Nephron progenitor cell (in vitro differentiated cells): Measurements from ENCODE around the gene GARIN5A.

ENCODE experiments used
- DNase-seq: peaks from one replicate; pipeline ENCODE4 v3.0.0; 2021
- H3K27ac Mint-ChIP-seq: 2 replicates; pipeline ENCODE4 v1.8.0; 2021; ENCODE audit warnings: mild to moderate bottlenecking, moderate library complexity, mixed read lengths
- H3K27me3 Mint-ChIP-seq: 2 replicates; pipeline ENCODE4 v1.8.0; 2021; ENCODE audit warnings: mild to moderate bottlenecking, low read depth, mixed read lengths; ENCODE audit not compliant: poor library complexity
- H3K36me3 Mint-ChIP-seq: 2 replicates; pipeline ENCODE4 v1.8.0; 2021; ENCODE audit warnings: low read depth, mixed read lengths
- H3K4me1 Mint-ChIP-seq: 2 replicates; pipeline ENCODE4 v1.8.0; 2021; ENCODE audit warnings: mixed read lengths
- H3K4me3 Mint-ChIP-seq: 2 replicates; pipeline ENCODE4 v1.8.0; 2021; ENCODE audit warnings: mild to moderate bottlenecking, moderate library complexity, mixed read lengths
- H3K9me3 Mint-ChIP-seq: 2 replicates; pipeline ENCODE4 v1.8.0; 2021; ENCODE audit warnings: mild to moderate bottlenecking, moderate library complexity, mixed read lengths
- TF ChIP-seq, protein P1 (sequence below): fragments of 200-600 bp; sonication (generic); IDR thresholded peaks from 2 replicates; pipeline ENCODE4 v1.5.0; 2021; ENCODE audit warnings: antibody characterized with exemption

The GARIN5A gene

DNA sequence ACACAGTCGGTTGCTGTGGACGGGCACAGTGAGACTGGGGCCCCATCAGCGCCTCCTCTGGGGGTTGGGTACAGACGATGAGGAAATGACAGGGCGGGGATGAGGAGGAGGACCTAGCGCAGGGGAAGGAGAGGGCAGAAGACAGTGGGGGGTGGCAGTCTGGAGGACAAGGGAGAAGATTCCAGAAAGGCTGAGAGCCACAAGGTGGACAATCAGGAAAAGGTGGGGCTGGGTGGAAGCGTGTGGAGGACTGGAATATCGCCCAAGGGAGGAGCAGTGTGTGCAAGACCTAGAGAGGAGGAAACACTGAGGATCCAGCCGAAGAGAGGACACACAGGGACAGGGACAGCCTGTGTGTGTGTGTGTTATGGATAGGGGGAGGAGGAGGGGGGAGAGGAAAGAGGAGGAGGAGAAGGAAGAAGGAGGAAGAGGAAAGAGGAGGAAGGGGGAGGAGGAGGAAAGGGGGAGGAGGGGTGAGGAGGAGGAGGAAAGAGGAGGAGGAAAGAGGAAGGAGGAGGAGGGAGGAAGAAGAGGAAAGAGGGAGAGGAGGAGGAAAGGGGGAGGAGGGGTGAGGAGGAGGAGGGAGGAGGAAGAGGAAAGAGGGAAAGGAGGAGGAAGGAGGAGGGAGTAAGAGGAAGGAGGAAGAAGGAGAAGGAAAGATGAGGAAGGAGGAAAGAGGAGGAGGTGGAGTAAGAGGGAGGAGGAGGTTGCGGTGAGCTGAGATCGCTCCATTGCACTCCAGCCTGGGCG is 15.8 kb upstream of the GARIN5A start:
- Mint-ChIP-seq H3K4me3 (no peak overlapping the region), H3K27ac (no peak overlapping the region), H3K4me1 (peaks cover 45% of the 10 kb centered on the region), H3K9me3 (peaks cover 37% of the 10 kb centered on the region), H3K27me3 (no peaks in the 10 kb centered on the region), H3K36me3 (peaks cover 30% of the 10 kb centered on the region)
- TF ChIP-seq, protein P1, sequence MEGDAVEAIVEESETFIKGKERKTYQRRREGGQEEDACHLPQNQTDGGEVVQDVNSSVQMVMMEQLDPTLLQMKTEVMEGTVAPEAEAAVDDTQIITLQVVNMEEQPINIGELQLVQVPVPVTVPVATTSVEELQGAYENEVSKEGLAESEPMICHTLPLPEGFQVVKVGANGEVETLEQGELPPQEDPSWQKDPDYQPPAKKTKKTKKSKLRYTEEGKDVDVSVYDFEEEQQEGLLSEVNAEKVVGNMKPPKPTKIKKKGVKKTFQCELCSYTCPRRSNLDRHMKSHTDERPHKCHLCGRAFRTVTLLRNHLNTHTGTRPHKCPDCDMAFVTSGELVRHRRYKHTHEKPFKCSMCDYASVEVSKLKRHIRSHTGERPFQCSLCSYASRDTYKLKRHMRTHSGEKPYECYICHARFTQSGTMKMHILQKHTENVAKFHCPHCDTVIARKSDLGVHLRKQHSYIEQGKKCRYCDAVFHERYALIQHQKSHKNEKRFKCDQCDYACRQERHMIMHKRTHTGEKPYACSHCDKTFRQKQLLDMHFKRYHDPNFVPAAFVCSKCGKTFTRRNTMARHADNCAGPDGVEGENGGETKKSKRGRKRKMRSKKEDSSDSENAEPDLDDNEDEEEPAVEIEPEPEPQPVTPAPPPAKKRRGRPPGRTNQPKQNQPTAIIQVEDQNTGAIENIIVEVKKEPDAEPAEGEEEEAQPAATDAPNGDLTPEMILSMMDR: no peak
- DNase-seq: no peak

DNA sequence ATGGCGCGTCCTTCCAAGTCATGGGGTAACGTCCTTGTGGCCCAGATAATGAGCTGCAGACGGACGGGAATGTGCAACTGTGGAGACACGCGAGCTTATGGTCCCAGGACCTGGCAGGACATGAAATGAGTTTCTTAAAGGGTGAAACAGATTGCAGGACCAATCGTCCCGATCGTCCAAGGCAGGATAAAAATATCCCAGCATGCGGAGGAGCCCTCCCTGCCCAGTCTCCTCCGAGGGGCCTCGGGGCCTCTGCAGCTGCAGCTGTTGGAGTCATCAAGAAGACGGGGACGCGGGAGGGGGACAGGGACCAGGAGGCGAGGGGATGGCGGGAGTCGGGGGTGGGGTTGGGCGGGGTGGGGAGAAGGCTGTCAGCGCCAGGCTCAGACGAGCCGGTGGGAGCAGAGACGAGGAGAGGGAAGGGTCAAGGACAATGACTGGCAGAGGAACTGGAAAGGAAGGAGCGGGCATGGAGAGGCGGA is 14.4 kb upstream of the GARIN5A start:
- Mint-ChIP-seq H3K4me3 (peak overlapping the region; percentile 51), H3K27ac (peak overlapping the region; percentile 68)

DNA sequence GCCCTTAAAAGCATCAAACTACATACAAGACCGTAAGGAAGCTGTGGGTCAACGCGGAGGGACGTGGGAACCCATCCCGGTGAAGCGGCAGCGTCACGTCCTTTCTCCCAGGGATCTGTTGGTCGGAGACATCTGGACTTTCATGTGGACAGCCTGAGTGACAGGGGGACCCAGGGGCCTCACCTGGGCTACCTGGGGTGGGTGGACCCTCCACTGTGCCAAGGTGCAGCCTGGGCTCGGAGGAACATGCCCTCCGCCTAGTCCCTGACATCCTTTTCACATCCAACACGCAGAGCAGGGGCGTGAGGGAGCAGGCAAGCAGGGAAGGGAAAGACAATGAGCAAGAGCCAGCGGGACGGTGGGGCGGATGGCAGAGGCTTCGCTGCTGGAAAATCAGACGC is 13.8 kb upstream of the GARIN5A start:
- Mint-ChIP-seq H3K4me3 (no peak overlapping the region), H3K4me1 (peaks cover 46% of the 10 kb centered on the region), H3K36me3 (peaks cover 45% of the 10 kb centered on the region), H3K9me3 (peaks cover 55% of the 10 kb centered on the region), H3K27me3 (peaks cover 3% of the 10 kb centered on the region), H3K27ac (no peak overlapping the region)
- no peak for DNase-seq
- TF ChIP-seq, protein P1: no peak

More for the DNA sequence above, 14.4 kb upstream of the GARIN5A start:
- DNase-seq: no peak
- TF ChIP-seq, protein P1: no peak
- Mint-ChIP-seq H3K36me3 (peaks cover 40% of the 10 kb centered on the region), H3K27me3 (no peaks in the 10 kb centered on the region), H3K9me3 (peaks cover 48% of the 10 kb centered on the region), H3K4me1 (peaks cover 46% of the 10 kb centered on the region)

DNA sequence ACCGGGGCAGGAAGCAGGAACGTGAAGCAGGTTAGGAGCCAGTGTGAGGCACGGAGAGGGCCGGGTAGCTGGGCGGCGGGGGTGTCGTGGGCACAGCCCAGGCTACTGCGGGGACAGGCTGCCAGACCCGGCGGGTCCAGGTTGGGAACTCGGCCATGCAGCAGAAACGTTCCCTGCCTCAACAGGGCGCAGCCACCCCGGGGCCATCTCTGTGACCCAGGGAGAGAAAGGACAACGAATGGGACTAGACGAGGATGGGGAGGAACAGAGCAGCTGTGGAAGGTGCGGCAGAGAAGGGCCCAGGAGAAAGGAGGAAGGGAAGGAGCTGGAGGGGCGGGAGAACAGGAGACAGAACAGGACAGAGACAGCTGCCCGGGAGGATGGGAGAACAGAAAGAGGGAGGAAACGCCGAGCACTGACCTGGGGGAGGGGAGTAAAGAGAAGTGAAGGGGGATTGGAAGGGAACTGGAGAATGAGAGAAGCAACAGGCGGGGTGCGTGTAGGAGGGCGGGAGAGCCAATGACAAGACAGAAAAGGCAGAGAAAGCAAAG is 12.9 kb upstream of the GARIN5A start:
- DNase-seq: no peak
- Mint-ChIP-seq H3K9me3 (peaks cover 58% of the 10 kb centered on the region), H3K4me3 (peak overlapping the region; percentile 74), H3K27ac (no peak overlapping the region), H3K27me3 (peaks cover 3% of the 10 kb centered on the region), H3K36me3 (peaks cover 50% of the 10 kb centered on the region), H3K4me1 (peaks cover 46% of the 10 kb centered on the region)
- TF ChIP-seq, protein P1: no peak

DNA sequence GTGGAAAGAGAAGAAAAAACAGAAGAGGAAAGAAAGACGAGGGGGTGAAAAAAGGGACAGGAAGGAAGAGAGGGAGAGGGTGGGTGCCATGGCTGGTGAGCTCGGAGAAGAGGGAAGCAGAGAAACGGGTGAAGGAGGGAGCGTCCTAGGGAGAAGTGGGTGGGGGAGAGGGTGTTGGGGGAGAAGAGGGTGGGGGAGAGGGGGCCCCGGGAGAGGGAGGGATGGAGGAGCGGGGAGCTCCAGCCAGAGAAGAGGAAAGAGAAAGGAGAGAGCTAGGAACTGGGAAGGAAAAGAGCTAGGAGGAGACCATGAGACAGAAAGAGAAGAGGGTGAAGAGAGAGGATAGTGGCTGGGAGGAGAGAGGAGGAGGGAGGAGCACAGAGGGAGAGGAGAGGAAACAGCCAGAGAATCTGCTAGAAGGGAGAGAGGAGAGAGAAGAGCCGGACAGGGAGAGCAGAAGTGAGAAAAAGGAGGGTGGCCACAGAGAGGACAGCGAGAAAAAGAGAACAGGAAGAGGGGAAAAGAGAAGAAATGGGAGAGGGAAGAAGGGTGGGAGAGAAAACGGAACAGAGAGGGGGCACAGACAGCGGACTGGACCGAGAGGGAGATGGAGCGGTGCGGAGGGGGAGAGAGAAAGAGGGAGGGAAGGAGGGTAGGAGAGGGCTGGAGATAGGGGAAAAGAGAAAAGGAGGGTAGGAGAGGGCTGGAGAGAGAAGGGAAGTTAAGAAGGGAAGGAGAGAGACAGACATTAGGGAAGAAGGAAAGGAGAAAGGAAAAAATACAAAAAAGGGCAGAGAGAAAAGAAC is 11.9 kb upstream of the GARIN5A start:
- peaks cover 46% of the 10 kb centered on the region for H3K4me1 Mint-ChIP-seq
- TF ChIP-seq, protein P1: no peak
- peak overlapping the region; percentile 74 for H3K4me3 Mint-ChIP-seq
- peaks cover 3% of the 10 kb centered on the region for H3K27me3 Mint-ChIP-seq
- peaks cover 58% of the 10 kb centered on the region for H3K9me3 Mint-ChIP-seq
- DNase-seq: no peak
- peak overlapping the region; percentile 55 for H3K27ac Mint-ChIP-seq
- peaks cover 51% of the 10 kb centered on the region for H3K36me3 Mint-ChIP-seq
